Measurements from ENCODE around the gene KRT81. TPM values are rescaled to one million over a fixed set of nuclear protein-coding genes. Genes with fewer than 3 reads are reported as not detected.
"Not testable (repeated sequence)": the region's sequence is repeated elsewhere in the genome, so short reads cannot be mapped to it uniquely, and the experiment has no call there.

KRT81 gene
- polyA plus RNA-seq, 1 donor from 2014 or later: not detected

GRCh38 chr12:52306731-52307130, 15.4 kb upstream of the KRT81 start:
- no peak overlapping the region for H3K27ac ChIP-seq (ENCODE audit: low read length)
- H3K27me3 ChIP-seq (ENCODE audit: insufficient read depth, low read depth, low read length): peaks cover 32% of the 10 kb centered on the region
- no peak overlapping the region for H2AFZ ChIP-seq (ENCODE audit: low read depth, low read length)
- no peaks in the 10 kb centered on the region for H3K36me3 ChIP-seq (ENCODE audit: insufficient read depth, low read length)
- H3K9me2 ChIP-seq (ENCODE audit: insufficient read depth, low read length): no peaks in the 10 kb centered on the region
- no peak for TF ChIP-seq SMC3 (conservative IDR thresholded peaks at IDR 0.05; ENCODE audit: poor library complexity)
- TF ChIP-seq EP300 (conservative IDR thresholded peaks at IDR 0.05; ENCODE audit: poor library complexity, severe bottlenecking): no peak
- no peak for TF ChIP-seq POLR2AphosphoS5 (IDR thresholded peaks at IDR 0.05)
- no peak for TF ChIP-seq TAF1 (IDR thresholded peaks at IDR 0.05; ENCODE audit: low read depth)
- no peak for TF ChIP-seq EZH2 (IDR thresholded peaks at IDR 0.05; ENCODE audit: borderline replicate concordance, insufficient read depth, low read length, poor library complexity, severe bottlenecking)
- no peak for TF ChIP-seq CTCF (IDR thresholded peaks at IDR 0.05; ENCODE audit: poor library complexity, severe bottlenecking)
- TF ChIP-seq REST (IDR thresholded peaks at IDR 0.05; ENCODE audit: borderline replicate concordance): no peak
- H3K9ac ChIP-seq (ENCODE audit: low read length): no peak overlapping the region
- H3K9me3 ChIP-seq (ENCODE audit: low read length): no peaks in the 10 kb centered on the region
- H3K4me2 ChIP-seq (ENCODE audit: low read length): no peak overlapping the region
- H3K79me2 ChIP-seq (replicated peaks; ENCODE audit: insufficient read depth, low read length): no peaks in the 10 kb centered on the region
- H3F3A ChIP-seq (ENCODE audit: insufficient read depth, low read length, poor library complexity, severe bottlenecking): no peaks in the 10 kb centered on the region
- H4K20me1 ChIP-seq (ENCODE audit: insufficient read depth): no peaks in the 10 kb centered on the region
- no peak overlapping the region for H3K4me3 ChIP-seq (ENCODE audit: low read length)

GRCh38 chr12:52305921-52306705, 14.8 kb upstream of the KRT81 start:
- no peaks in the 10 kb centered on the region for H3K79me2 ChIP-seq (replicated peaks; ENCODE audit: insufficient read depth, low read length)
- H3K9me2 ChIP-seq (ENCODE audit: insufficient read depth, low read length): no peaks in the 10 kb centered on the region
- peaks cover 32% of the 10 kb centered on the region for H3K27me3 ChIP-seq (ENCODE audit: insufficient read depth, low read depth, low read length)
- H3K4me2 ChIP-seq (ENCODE audit: low read length): no peak overlapping the region
- H3K36me3 ChIP-seq (ENCODE audit: insufficient read depth, low read length): no peaks in the 10 kb centered on the region
- H4K20me1 ChIP-seq (ENCODE audit: insufficient read depth): no peaks in the 10 kb centered on the region
- H3F3A ChIP-seq (ENCODE audit: insufficient read depth, low read length, poor library complexity, severe bottlenecking): no peaks in the 10 kb centered on the region
- no peaks in the 10 kb centered on the region for H3K9me3 ChIP-seq (ENCODE audit: low read length)
- no peak overlapping the region for H3K4me3 ChIP-seq (ENCODE audit: low read length)
- no peak overlapping the region for H3K9ac ChIP-seq (ENCODE audit: low read length)
- no peak overlapping the region for H2AFZ ChIP-seq (ENCODE audit: low read depth, low read length)
- no peak for TF ChIP-seq POLR2AphosphoS5 (IDR thresholded peaks at IDR 0.05)
- no peak for TF ChIP-seq CTCF (IDR thresholded peaks at IDR 0.05; ENCODE audit: poor library complexity, severe bottlenecking)
- TF ChIP-seq RAD21 (conservative IDR thresholded peaks at IDR 0.05): no peak
- TF ChIP-seq TAF1 (IDR thresholded peaks at IDR 0.05; ENCODE audit: low read depth): no peak
- TF ChIP-seq EP300 (conservative IDR thresholded peaks at IDR 0.05; ENCODE audit: poor library complexity, severe bottlenecking): no peak
- TF ChIP-seq REST (IDR thresholded peaks at IDR 0.05; ENCODE audit: borderline replicate concordance): no peak
- no peak for TF ChIP-seq EZH2 (IDR thresholded peaks at IDR 0.05; ENCODE audit: borderline replicate concordance, insufficient read depth, low read length, poor library complexity, severe bottlenecking)
- no peak for TF ChIP-seq SMC3 (conservative IDR thresholded peaks at IDR 0.05; ENCODE audit: poor library complexity)
- TF ChIP-seq MXI1 (conservative IDR thresholded peaks at IDR 0.05; ENCODE audit: poor library complexity, severe bottlenecking): no peak
- H3K27ac ChIP-seq (ENCODE audit: low read length): no peak overlapping the region

- H2AFZ ChIP-seq (ENCODE audit: low read depth, low read length); H3F3A ChIP-seq (ENCODE audit: insufficient read depth, low read length, poor library complexity, severe bottlenecking); H3K9me3 ChIP-seq (ENCODE audit: low read length); H3K79me2 ChIP-seq (replicated peaks; ENCODE audit: insufficient read depth, low read length); H3K9me2 ChIP-seq (ENCODE audit: insufficient read depth, low read length); H3K27ac ChIP-seq (ENCODE audit: low read length); H3K9ac ChIP-seq (ENCODE audit: low read length); H3K4me2 ChIP-seq (ENCODE audit: low read length); H4K20me1 ChIP-seq (ENCODE audit: insufficient read depth); H3K4me3 ChIP-seq (ENCODE audit: low read length); H3K36me3 ChIP-seq (ENCODE audit: insufficient read depth, low read length): not testable (repeated sequence)
- peaks cover 29% of the 10 kb centered on the region for H3K27me3 ChIP-seq (ENCODE audit: insufficient read depth, low read depth, low read length)
These were observed 13.6 kb upstream of the KRT81 start for GRCh38 chr12:52304941-52305411.
